ENCODE measurements around the gene HES4.
"Not testable (repeated sequence)": the region's sequence is repeated elsewhere in the genome, so short reads cannot be mapped to it uniquely, and the experiment has no call there.

GRCh38 chr1:976791-977190 is 23.1 kb downstream of the HES4 start:
- TF ChIP-seq CTCF (conservative IDR thresholded peaks at IDR 0.05); ZFX (IDR thresholded peaks at IDR 0.05): not testable (repeated sequence)
